ENCODE results near the gene DDRGK1.
A peak's percentile ranks its signal among the peaks of the same experiment; 100 is the strongest.

DDRGK1 gene

DNA sequence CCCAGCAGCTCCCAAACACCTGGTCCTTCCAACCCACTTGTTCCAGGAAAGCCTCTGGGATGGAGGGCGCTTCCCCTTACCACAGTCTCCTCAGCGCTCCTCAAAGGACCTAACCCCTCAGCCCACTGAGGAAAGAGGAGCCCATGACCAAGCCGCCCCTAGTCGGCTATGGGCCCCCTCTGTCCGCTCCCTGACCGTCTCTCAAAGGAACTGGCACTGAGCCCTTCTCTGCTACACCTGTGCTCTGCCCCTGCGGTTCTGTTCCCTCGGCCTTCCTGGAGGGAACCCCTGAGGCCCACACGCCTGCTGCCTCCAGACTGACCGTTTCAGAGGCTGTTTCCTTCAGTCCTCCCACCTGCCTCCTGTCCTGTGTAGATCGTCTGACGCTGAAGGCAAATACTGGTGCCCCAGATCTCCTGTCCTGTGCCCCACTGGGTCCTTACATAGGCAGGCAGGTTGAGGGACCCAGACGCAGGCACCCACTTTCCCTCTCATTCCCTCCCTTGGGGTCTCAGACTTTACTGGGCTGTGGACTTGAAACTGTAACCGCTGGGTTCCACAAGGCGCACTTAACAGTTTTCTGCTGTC is 36.4 kb upstream of the DDRGK1 start:
- no peaks in the 10 kb centered on the region for H3K79me2 ChIP-seq (ENCODE audit: insufficient read depth, low read length)
- H3K27ac ChIP-seq (ENCODE audit: low read depth, low read length), result no peak overlapping the region
- H3K27me3 ChIP-seq (ENCODE audit: low read length), result no peaks in the 10 kb centered on the region

DNA sequence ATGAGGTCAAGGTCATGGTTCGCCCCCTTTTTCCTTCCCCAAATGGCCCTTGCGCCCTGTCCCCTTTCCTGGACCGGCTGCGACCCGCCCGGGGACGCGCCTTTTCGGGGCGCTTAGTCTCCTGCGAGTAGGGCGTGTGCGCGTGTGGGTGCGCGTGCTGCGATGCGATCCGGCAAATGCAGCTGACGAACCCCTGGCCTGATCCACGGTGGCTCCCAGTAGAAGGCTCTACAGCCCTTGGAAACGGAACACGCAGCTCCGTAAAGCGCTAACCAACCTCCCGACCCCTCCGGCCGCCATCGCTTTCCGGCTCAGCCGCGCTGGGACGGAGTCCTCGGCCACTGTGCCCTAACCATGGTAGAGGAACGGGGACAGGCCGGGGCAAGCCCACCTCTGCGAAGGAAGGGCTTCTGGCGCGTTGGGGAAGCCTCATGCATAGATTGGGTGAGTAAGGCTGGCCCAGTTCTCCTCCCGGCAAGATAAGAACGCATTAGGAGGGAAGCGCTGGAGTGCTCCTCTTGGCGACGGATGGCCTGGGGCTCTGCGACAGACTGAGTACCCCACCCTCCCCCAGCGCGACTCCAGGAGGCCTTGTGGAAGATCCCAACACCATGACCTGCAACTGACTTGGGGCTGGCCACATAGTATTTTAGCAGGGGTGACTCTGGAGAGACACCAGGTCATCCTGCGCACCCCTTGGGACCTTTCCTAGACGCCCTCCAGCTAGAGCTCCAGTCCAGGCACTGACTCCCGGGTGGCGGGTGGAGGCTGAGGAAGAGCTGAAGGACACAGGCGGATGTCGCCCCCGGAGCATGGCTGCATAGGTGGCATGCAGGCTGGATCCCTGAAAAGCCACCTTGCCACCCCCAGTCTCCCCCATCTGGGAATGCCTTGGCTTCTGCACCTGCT is 35.6 kb upstream of the DDRGK1 start:
- Histone ChIP-seq H3K9ac (ENCODE audit: low read length) (no peak overlapping the region), H3K9me2 (replicated peaks; ENCODE audit: insufficient read depth, low read length) (no peaks in the 10 kb centered on the region), H2AFZ (ENCODE audit: low read depth, low read length, severe bottlenecking) (no peak overlapping the region), H3K27ac (ENCODE audit: low read depth, low read length) (no peak overlapping the region), H3K79me2 (ENCODE audit: insufficient read depth, low read length) (no peaks in the 10 kb centered on the region), H3F3A (ENCODE audit: insufficient read depth) (no peaks in the 10 kb centered on the region), H3K4me3 (ENCODE audit: insufficient read depth, low read length, poor library complexity, severe bottlenecking) (no peak overlapping the region), H3K9me3 (ENCODE audit: insufficient read depth, low read length) (no peaks in the 10 kb centered on the region), H3K36me3 (ENCODE audit: low read length) (no peaks in the 10 kb centered on the region), H3K4me2 (ENCODE audit: low read depth, low read length, poor library complexity, severe bottlenecking) (no peak overlapping the region), H4K20me1 (ENCODE audit: low read depth, low read length) (no peaks in the 10 kb centered on the region), H3K27me3 (ENCODE audit: low read length) (no peaks in the 10 kb centered on the region)
- TF ChIP-seq, protein P1, sequence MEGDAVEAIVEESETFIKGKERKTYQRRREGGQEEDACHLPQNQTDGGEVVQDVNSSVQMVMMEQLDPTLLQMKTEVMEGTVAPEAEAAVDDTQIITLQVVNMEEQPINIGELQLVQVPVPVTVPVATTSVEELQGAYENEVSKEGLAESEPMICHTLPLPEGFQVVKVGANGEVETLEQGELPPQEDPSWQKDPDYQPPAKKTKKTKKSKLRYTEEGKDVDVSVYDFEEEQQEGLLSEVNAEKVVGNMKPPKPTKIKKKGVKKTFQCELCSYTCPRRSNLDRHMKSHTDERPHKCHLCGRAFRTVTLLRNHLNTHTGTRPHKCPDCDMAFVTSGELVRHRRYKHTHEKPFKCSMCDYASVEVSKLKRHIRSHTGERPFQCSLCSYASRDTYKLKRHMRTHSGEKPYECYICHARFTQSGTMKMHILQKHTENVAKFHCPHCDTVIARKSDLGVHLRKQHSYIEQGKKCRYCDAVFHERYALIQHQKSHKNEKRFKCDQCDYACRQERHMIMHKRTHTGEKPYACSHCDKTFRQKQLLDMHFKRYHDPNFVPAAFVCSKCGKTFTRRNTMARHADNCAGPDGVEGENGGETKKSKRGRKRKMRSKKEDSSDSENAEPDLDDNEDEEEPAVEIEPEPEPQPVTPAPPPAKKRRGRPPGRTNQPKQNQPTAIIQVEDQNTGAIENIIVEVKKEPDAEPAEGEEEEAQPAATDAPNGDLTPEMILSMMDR (IDR thresholded peaks at IDR 0.05; ENCODE audit: insufficient read depth, low read length, poor library complexity, severe bottlenecking), result no peak
- no peak for TF ChIP-seq EZH2phosphoT487 (conservative IDR thresholded peaks at IDR 0.05; ENCODE audit: low read length)

More for the DNA sequence above, 36.4 kb upstream of the DDRGK1 start:
- Histone ChIP-seq H3K36me3 (ENCODE audit: low read length) (no peaks in the 10 kb centered on the region), H2AFZ (ENCODE audit: low read depth, low read length, severe bottlenecking) (no peak overlapping the region), H3K9me2 (replicated peaks; ENCODE audit: insufficient read depth, low read length) (no peaks in the 10 kb centered on the region), H3K4me3 (ENCODE audit: insufficient read depth, low read length, poor library complexity, severe bottlenecking) (no peak overlapping the region), H4K20me1 (ENCODE audit: low read depth, low read length) (no peaks in the 10 kb centered on the region), H3K9me3 (ENCODE audit: insufficient read depth, low read length) (no peaks in the 10 kb centered on the region), H3K4me2 (ENCODE audit: low read depth, low read length, poor library complexity, severe bottlenecking) (no peak overlapping the region), H3K9ac (ENCODE audit: low read length) (no peak overlapping the region), H3F3A (ENCODE audit: insufficient read depth) (no peaks in the 10 kb centered on the region)
- TF ChIP-seq EZH2phosphoT487 (conservative IDR thresholded peaks at IDR 0.05; ENCODE audit: low read length), result no peak
- TF ChIP-seq, protein P1 (IDR thresholded peaks at IDR 0.05; ENCODE audit: insufficient read depth, low read length, poor library complexity, severe bottlenecking), result no peak

DNA sequence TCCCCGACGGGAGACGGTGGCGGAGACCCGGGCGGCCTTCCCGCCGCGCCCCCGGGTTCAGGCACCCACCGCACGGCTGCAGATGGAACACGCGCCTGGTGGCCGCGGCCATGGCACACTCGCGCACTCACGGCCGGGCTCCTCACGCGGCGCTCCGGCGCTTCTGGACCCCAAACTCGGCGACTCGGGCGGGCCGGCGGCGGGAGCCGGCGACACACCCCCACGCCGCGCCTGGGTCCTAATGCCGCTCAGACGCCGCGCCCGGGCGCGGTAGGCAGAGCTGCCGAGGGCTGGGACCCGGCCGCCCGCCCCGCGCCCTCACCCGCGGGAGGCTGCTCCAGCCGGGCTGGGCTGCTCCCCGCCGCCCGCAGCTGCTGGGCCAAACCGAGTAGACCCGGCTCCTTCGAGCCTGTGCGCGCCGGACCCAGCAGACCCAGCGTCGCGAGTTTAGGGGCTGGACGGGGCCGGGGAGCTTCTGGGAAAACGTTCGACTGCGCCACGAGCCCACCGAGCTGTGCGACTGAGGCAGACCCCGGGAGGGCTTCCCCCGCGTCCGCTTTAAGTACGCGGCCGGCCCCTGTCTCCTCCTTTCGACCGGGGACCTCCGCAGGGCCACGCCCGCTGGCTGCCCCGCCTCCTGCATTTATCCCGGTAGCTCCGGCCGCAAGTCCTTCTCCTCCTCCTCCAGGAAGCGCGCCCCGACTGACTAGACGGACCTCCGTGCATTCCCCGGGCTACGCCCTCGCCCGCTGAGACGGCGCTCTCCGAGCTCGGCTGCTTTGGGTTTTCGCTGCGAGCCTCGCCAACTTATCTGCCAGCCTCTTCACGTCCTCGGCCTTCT is 34.8 kb upstream of the DDRGK1 start, which contains the start of gene SLC4A11:
Gene SLC4A11, minus strand, starts transcription at position 165 of the 841 bp plus-strand sequence. Its CDS starts 53 bp downstream, at position 112.
- Histone ChIP-seq H2AFZ (ENCODE audit: low read depth, low read length, severe bottlenecking) (peak within 1 kb of the TSS; percentile 83), H3K4me2 (ENCODE audit: low read depth, low read length, poor library complexity, severe bottlenecking) (peak within 1 kb of the TSS; percentile 63), H3K27ac (ENCODE audit: low read depth, low read length) (no peak within 1 kb of the TSS), H4K20me1 (ENCODE audit: low read depth, low read length) (no peaks in the 10 kb centered on the region), H3F3A (ENCODE audit: insufficient read depth) (no peaks in the 10 kb centered on the region), H3K9ac (ENCODE audit: low read length) (peak within 1 kb of the TSS; percentile 53), H3K9me2 (replicated peaks; ENCODE audit: insufficient read depth, low read length) (no peaks in the 10 kb centered on the region), H3K27me3 (ENCODE audit: low read length) (no peaks in the 10 kb centered on the region), H3K4me3 (ENCODE audit: insufficient read depth, low read length, poor library complexity, severe bottlenecking) (peak within 1 kb of the TSS; percentile 68), H3K79me2 (ENCODE audit: insufficient read depth, low read length) (no peaks in the 10 kb centered on the region), H3K36me3 (ENCODE audit: low read length) (no peaks in the 10 kb centered on the region), H3K9me3 (ENCODE audit: insufficient read depth, low read length) (no peaks in the 10 kb centered on the region)
- TF ChIP-seq EZH2phosphoT487 (conservative IDR thresholded peaks at IDR 0.05; ENCODE audit: low read length), result no peak

Data from SU-DHL-6 (cell line).